ENCODE measurements around the gene PIK3R1. TPM values are rescaled to one million over a fixed set of nuclear protein-coding genes. Genes with fewer than 3 reads are reported as not detected.
A peak's percentile ranks its signal among the peaks of the same experiment; 100 is the strongest.

PIK3R1 gene
- total and polyA plus RNA-seq, 10 of the 15 experiments (the other 5 are each of a cell fraction or from before 2014, with no cell fraction given) = 7.8 to 38.4 (median 15.7) TPM

DNA sequence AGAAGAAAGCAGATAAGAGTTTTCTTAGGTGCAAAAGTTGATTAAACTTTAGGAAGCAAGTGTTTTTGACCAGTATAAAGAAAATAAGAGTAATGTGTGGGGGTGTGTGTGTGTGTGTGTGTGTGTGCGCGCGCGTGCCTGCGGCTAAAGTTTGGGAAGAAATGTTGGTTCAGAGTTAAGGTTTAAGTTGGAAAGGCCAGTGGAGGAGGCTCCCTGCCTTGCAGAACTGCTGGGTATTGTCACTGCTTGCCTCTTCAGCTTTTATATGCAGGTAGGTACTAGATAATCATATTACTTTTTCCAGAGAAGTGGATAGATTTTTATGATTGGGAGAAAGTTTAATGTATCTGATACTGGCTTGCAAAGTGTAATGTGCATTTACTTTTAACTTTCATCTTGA is 2.0 kb downstream of the PIK3R1 start:
- no TSS peak for BruUV-seq (replicated peaks)
- SMC1A ChIA-PET (ENCODE audit: uncharacterized antibody, unreplicated experiment) = interaction anchor here (0.8 to 5.1 kb wide), 12 partner anchors 12 to 971 kb away, joined by 3 to 39 read pairs (median 8); no protein-coding TSS in a partner anchor
- ATAC-seq (no peak), DNase-seq (ENCODE audit: low read depth, low spot score) (no peak), FAIRE-seq (no peak)
- POLR2A ChIA-PET = interaction anchor here (0.8 to 3.2 kb wide), 3 partner anchors 11 to 20 kb away, joined by 3 to 12 read pairs (median 3); no protein-coding TSS in a partner anchor
- H3K79me2 ChIP-seq (ENCODE audit: control insufficient read depth, insufficient read depth, low read length) = peaks cover 66% of the 10 kb centered on the region
- in situ Hi-C loops (cut with MboI) (no loop called here), intact Hi-C loops (cut with micrococcal nuclease; ENCODE audit: unreplicated experiment) (loop anchor here (2.0 kb wide), 3 partner anchors 21 to 177 kb away; no protein-coding TSS in a partner anchor)
- peaks cover 3% of the 10 kb centered on the region for H4K20me1 ChIP-seq (ENCODE audit: control insufficient read depth, insufficient read depth)
- H3K9ac ChIP-seq (ENCODE audit: control insufficient read depth, insufficient read depth, low read length) = peak overlapping the region; percentile 77
- peak overlapping the region; percentile 92 for H3K4me3 ChIP-seq
- RAD21 ChIA-PET (ENCODE audit: unreplicated experiment) = interaction anchor here (0.9 to 3.0 kb wide), 13 partner anchors 12 to 494 kb away, joined by 3 to 15 read pairs (median 5); no protein-coding TSS in a partner anchor
- WGBS (ENCODE audit: insufficient coverage, insufficient replicate concordance, low lambda C conversion rate, missing lambda C conversion rate) = 96% methylated on average over 5 of the region's 5 CpGs
- H3K9me3 ChIP-seq (replicated peaks; ENCODE audit: control insufficient read depth, insufficient read depth, low read length) = peaks cover 2% of the 10 kb centered on the region; the same call in 2 of the 3 replicates
- H3K36me3 ChIP-seq (ENCODE audit: control insufficient read depth in 2 of 2, insufficient read depth in 2 of 2, low read length in 1 of 2) = no peaks in the 10 kb centered on the region
- no peak overlapping the region for H2AFZ ChIP-seq (ENCODE audit: control insufficient read depth, low read depth, low read length)
- no peak overlapping the region for H3K27ac ChIP-seq (ENCODE audit: control insufficient read depth, insufficient read depth)
- no peaks in the 10 kb centered on the region for H3K27me3 ChIP-seq (replicated peaks in 1 of 2; ENCODE audit: control insufficient read depth in 2 of 2, insufficient read depth in 2 of 2, low read length in 1 of 2)
- H3K4me1 ChIP-seq (ENCODE audit: control insufficient read depth, insufficient read depth, low read length) = peaks cover 4% of the 10 kb centered on the region; the same call in 1 of the 2 replicates
- H3K4me2 ChIP-seq (ENCODE audit: control insufficient read depth, insufficient read depth) = peak overlapping the region; percentile 64
- CTCF ChIA-PET = interaction anchor here (0.7 to 2.9 kb wide), 6 partner anchors 21 to 346 kb away, joined by 3 to 21 read pairs (median 10); no protein-coding TSS in a partner anchor
- TF ChIP-seq IKZF2 (IDR thresholded peaks at IDR 0.05) (no peak), HDAC2 (IDR thresholded peaks at IDR 0.05) (no peak), ZNF622 (IDR thresholded peaks at IDR 0.05) (no peak), NBN (IDR thresholded peaks at IDR 0.05) (no peak), RFX5 (IDR thresholded peaks at IDR 0.05; ENCODE audit: low read depth, low read length) (no peak), RELA (IDR thresholded peaks at IDR 0.05; ENCODE audit: borderline replicate concordance, partially characterized antibody) (no peak), SREBF1 (IDR thresholded peaks at IDR 0.05; ENCODE audit: low read length) (no peak), FOS (IDR thresholded peaks at IDR 0.05; ENCODE audit: borderline replicate concordance, extremely low read depth, insufficient read length) (no peak), RUNX3 (IDR thresholded peaks at IDR 0.05; ENCODE audit: low read length) (no peak), PAX5 (IDR thresholded peaks at IDR 0.05; ENCODE audit: borderline replicate concordance, low read depth, low read length) (no peak), BMI1 (IDR thresholded peaks at IDR 0.05; ENCODE audit: borderline replicate concordance) (no peak), RAD21 (IDR thresholded peaks at IDR 0.05; ENCODE audit: insufficient read depth, low read depth, low read length) (no peak), BRCA1 (IDR thresholded peaks at IDR 0.05; ENCODE audit: low read depth, low read length) (no peak)
- TF ChIP-seq, protein P1, sequence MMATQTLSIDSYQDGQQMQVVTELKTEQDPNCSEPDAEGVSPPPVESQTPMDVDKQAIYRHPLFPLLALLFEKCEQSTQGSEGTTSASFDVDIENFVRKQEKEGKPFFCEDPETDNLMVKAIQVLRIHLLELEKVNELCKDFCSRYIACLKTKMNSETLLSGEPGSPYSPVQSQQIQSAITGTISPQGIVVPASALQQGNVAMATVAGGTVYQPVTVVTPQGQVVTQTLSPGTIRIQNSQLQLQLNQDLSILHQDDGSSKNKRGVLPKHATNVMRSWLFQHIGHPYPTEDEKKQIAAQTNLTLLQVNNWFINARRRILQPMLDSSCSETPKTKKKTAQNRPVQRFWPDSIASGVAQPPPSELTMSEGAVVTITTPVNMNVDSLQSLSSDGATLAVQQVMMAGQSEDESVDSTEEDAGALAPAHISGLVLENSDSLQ (IDR thresholded peaks at IDR 0.05) = no peak
- TF ChIP-seq, protein P2, sequence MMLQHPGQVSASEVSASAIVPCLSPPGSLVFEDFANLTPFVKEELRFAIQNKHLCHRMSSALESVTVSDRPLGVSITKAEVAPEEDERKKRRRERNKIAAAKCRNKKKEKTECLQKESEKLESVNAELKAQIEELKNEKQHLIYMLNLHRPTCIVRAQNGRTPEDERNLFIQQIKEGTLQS (IDR thresholded peaks at IDR 0.05; ENCODE audit: borderline replicate concordance, extremely low read depth, low read depth, low read length) = no peak
- TF ChIP-seq, protein P3, sequence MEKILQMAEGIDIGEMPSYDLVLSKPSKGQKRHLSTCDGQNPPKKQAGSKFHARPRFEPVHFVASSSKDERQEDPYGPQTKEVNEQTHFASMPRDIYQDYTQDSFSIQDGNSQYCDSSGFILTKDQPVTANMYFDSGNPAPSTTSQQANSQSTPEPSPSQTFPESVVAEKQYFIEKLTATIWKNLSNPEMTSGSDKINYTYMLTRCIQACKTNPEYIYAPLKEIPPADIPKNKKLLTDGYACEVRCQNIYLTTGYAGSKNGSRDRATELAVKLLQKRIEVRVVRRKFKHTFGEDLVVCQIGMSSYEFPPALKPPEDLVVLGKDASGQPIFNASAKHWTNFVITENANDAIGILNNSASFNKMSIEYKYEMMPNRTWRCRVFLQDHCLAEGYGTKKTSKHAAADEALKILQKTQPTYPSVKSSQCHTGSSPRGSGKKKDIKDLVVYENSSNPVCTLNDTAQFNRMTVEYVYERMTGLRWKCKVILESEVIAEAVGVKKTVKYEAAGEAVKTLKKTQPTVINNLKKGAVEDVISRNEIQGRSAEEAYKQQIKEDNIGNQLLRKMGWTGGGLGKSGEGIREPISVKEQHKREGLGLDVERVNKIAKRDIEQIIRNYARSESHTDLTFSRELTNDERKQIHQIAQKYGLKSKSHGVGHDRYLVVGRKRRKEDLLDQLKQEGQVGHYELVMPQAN (conservative IDR thresholded peaks at IDR 0.05) = no peak
- TF ChIP-seq, protein P4, sequence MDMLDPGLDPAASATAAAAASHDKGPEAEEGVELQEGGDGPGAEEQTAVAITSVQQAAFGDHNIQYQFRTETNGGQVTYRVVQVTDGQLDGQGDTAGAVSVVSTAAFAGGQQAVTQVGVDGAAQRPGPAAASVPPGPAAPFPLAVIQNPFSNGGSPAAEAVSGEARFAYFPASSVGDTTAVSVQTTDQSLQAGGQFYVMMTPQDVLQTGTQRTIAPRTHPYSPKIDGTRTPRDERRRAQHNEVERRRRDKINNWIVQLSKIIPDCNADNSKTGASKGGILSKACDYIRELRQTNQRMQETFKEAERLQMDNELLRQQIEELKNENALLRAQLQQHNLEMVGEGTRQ (IDR thresholded peaks at IDR 0.05; ENCODE audit: borderline replicate concordance, low read depth, low read length) = no peak

Measured in GM12878 (cell line).